IgD-negative memory B cell (primary cell): Measurements from ENCODE around the gene TAF3. TPM values are rescaled to one million over a fixed set of nuclear protein-coding genes. Genes with fewer than 3 reads are reported as not detected.
A peak's percentile ranks its signal among the peaks of the same experiment; 100 is the strongest.

Source experiments
- H3K27ac Mint-ChIP-seq, 3 donors: one replicate each; pipeline ENCODE4 v1.8.0; 2020 to 2022; ENCODE audit warnings: mild to moderate bottlenecking in 3 of 3, mixed read lengths in 3 of 3, moderate library complexity in 1 of 3
- H3K27me3 Mint-ChIP-seq: one replicate; pipeline ENCODE4 v1.8.0; 2021; ENCODE audit warnings: mixed read lengths
- H3K36me3 Mint-ChIP-seq: one replicate; pipeline ENCODE4 v1.8.0; 2020; ENCODE audit warnings: mild to moderate bottlenecking, mixed read lengths
- H3K4me1 Mint-ChIP-seq, 3 donors: one replicate each; pipeline ENCODE4 v1.8.0; 2020 to 2022; ENCODE audit warnings: mixed read lengths in 3 of 3, mild to moderate bottlenecking in 1 of 3
- H3K4me3 Mint-ChIP-seq, 4 donors: one replicate each; pipeline ENCODE4 v1.8.0; 2020 to 2022; ENCODE audit warnings: mild to moderate bottlenecking in 4 of 4, mixed read lengths in 4 of 4, moderate library complexity in 3 of 4
- H3K9me3 Mint-ChIP-seq, 3 donors: one replicate each; pipeline ENCODE4 v1.8.0; 2020 to 2021; ENCODE audit warnings: mixed read lengths in 3 of 3, mild to moderate bottlenecking in 1 of 3
- polyA plus RNA-seq: library from polyadenylated mRNA; unstranded; fragments of 300-500 nt; fragmentation: Illumina TruSeq; gene quantifications from one replicate; pipeline ENCODE4 v1.2.3, GENCODE V29; 2021

The TAF3 gene
- polyA plus RNA-seq, 1 donor from 2014 or later: 16.2 TPM

- H3K36me3 Mint-ChIP-seq: peaks cover 18% of the 10 kb centered on the region
- peaks cover 2 to 4% (median 3%) of the 10 kb centered on the region in 3 donors for H3K4me1 Mint-ChIP-seq
- no peak overlapping the region for H3K27ac Mint-ChIP-seq
- H3K9me3 Mint-ChIP-seq: peaks cover 0 to 1% (median 0%) of the 10 kb centered on the region in 3 donors
- no peaks in the 10 kb centered on the region for H3K27me3 Mint-ChIP-seq
- no peak overlapping the region for H3K4me3 Mint-ChIP-seq
Measured at GRCh38 chr10:7969623-7970022, 151.3 kb downstream of the TAF3 start.

- H3K27me3 Mint-ChIP-seq: no peaks in the 10 kb centered on the region
- no peak overlapping the region for H3K4me3 Mint-ChIP-seq
Measured at GRCh38 chr10:7971949-7972348, 153.6 kb downstream of the TAF3 start.

GRCh38 chr10:7972367-7972766 lies 154.1 kb downstream of the TAF3 start:
- peaks cover 0 to 1% (median 0%) of the 10 kb centered on the region in 3 donors for H3K9me3 Mint-ChIP-seq
- peaks cover 12% of the 10 kb centered on the region for H3K36me3 Mint-ChIP-seq
- peaks cover 0 to 3% (median 2%) of the 10 kb centered on the region in 3 donors for H3K4me1 Mint-ChIP-seq
- no peak overlapping the region for H3K27ac Mint-ChIP-seq
- H3K27me3 Mint-ChIP-seq: no peaks in the 10 kb centered on the region
- no peak overlapping the region for H3K4me3 Mint-ChIP-seq

More at GRCh38 chr10:7971949-7972348, 153.6 kb downstream of the TAF3 start:
- H3K4me1 Mint-ChIP-seq: peaks cover 0 to 3% (median 2%) of the 10 kb centered on the region in 3 donors
- peaks cover 12% of the 10 kb centered on the region for H3K36me3 Mint-ChIP-seq
- peaks cover 0 to 1% (median 0%) of the 10 kb centered on the region in 3 donors for H3K9me3 Mint-ChIP-seq
- no peak overlapping the region for H3K27ac Mint-ChIP-seq

GRCh38 chr10:7980196-7980595 lies 161.9 kb downstream of the TAF3 start:
- peak overlapping the region in 1 of 3 donors; percentile 87 for H3K27ac Mint-ChIP-seq
- H3K9me3 Mint-ChIP-seq: no peaks in the 10 kb centered on the region

GRCh38 chr10:7982727-7983126 lies 164.4 kb downstream of the TAF3 start:
- Mint-ChIP-seq H3K9me3 (no peaks in the 10 kb centered on the region), H3K27me3 (no peaks in the 10 kb centered on the region), H3K36me3 (peaks cover 19% of the 10 kb centered on the region), H3K27ac (no peak overlapping the region), H3K4me1 (peaks cover 0 to 8% (median 3%) of the 10 kb centered on the region in 3 donors), H3K4me3 (no peak overlapping the region)

More at GRCh38 chr10:7980196-7980595, 161.9 kb downstream of the TAF3 start:
- Mint-ChIP-seq H3K27me3 (no peaks in the 10 kb centered on the region), H3K36me3 (peaks cover 15% of the 10 kb centered on the region), H3K4me1 (peaks cover 0 to 2% (median 0%) of the 10 kb centered on the region in 3 donors), H3K4me3 (no peak overlapping the region)

- H3K27ac Mint-ChIP-seq: no peak overlapping the region
- H3K36me3 Mint-ChIP-seq: peaks cover 19% of the 10 kb centered on the region
- H3K4me1 Mint-ChIP-seq: peaks cover 0 to 8% (median 3%) of the 10 kb centered on the region in 3 donors
- H3K4me3 Mint-ChIP-seq: no peak overlapping the region
- H3K27me3 Mint-ChIP-seq: no peaks in the 10 kb centered on the region
- no peaks in the 10 kb centered on the region for H3K9me3 Mint-ChIP-seq
Measured at GRCh38 chr10:7984325-7984724, 166.0 kb downstream of the TAF3 start.

- no peak overlapping the region for H3K27ac Mint-ChIP-seq
- peaks cover 16% of the 10 kb centered on the region for H3K36me3 Mint-ChIP-seq
- no peak overlapping the region for H3K4me3 Mint-ChIP-seq
- no peaks in the 10 kb centered on the region for H3K27me3 Mint-ChIP-seq
- peaks cover 0 to 8% (median 3%) of the 10 kb centered on the region in 3 donors for H3K4me1 Mint-ChIP-seq
- no peaks in the 10 kb centered on the region for H3K9me3 Mint-ChIP-seq
Measured at GRCh38 chr10:7984896-7985295, 166.6 kb downstream of the TAF3 start.

GRCh38 chr10:7986851-7987250 lies 168.5 kb downstream of the TAF3 start:
- Mint-ChIP-seq H3K4me1 (peaks cover 0 to 8% (median 3%) of the 10 kb centered on the region in 3 donors), H3K4me3 (no peak overlapping the region), H3K27me3 (no peaks in the 10 kb centered on the region), H3K27ac (no peak overlapping the region), H3K9me3 (no peaks in the 10 kb centered on the region), H3K36me3 (peaks cover 16% of the 10 kb centered on the region)

GRCh38 chr10:7988989-7989388 lies 170.7 kb downstream of the TAF3 start:
- H3K9me3 Mint-ChIP-seq: no peaks in the 10 kb centered on the region
- H3K27ac Mint-ChIP-seq: no peak overlapping the region
- peaks cover 0 to 8% (median 8%) of the 10 kb centered on the region in 3 donors for H3K4me1 Mint-ChIP-seq
- peaks cover 18% of the 10 kb centered on the region for H3K36me3 Mint-ChIP-seq
- no peak overlapping the region for H3K4me3 Mint-ChIP-seq
- H3K27me3 Mint-ChIP-seq: no peaks in the 10 kb centered on the region

- H3K4me1 Mint-ChIP-seq: no peaks in the 10 kb centered on the region
- peaks cover 35% of the 10 kb centered on the region for H3K36me3 Mint-ChIP-seq
- peaks cover 5 to 18% (median 5%) of the 10 kb centered on the region in 3 donors for H3K9me3 Mint-ChIP-seq
- no peak overlapping the region for H3K27ac Mint-ChIP-seq
- no peaks in the 10 kb centered on the region for H3K27me3 Mint-ChIP-seq
- H3K4me3 Mint-ChIP-seq: no peak overlapping the region
Measured at GRCh38 chr10:7998831-7999230, 180.5 kb downstream of the TAF3 start.

- Mint-ChIP-seq H3K36me3 (peaks cover 18% of the 10 kb centered on the region), H3K27ac (peak overlapping the region in 1 of 3 donors; percentile 67), H3K9me3 (peaks cover 5 to 28% (median 5%) of the 10 kb centered on the region in 3 donors), H3K27me3 (no peaks in the 10 kb centered on the region), H3K4me3 (no peak overlapping the region), H3K4me1 (peaks cover 0 to 5% (median 3%) of the 10 kb centered on the region in 3 donors)
Measured at GRCh38 chr10:8004469-8005000, 186.2 kb downstream of the TAF3 start.

GRCh38 chr10:8006274-8006999 lies 188.1 kb downstream of the TAF3 start:
- Mint-ChIP-seq H3K27me3 (no peaks in the 10 kb centered on the region), H3K36me3 (peaks cover 20% of the 10 kb centered on the region), H3K9me3 (peaks cover 5 to 20% (median 5%) of the 10 kb centered on the region in 3 donors), H3K4me1 (peaks cover 0 to 5% (median 3%) of the 10 kb centered on the region in 3 donors), H3K27ac (no peak overlapping the region), H3K4me3 (peak overlapping the region in 1 of 4 donors; percentile 0)

GRCh38 chr10:8009031-8009430 lies 190.7 kb downstream of the TAF3 start:
- Mint-ChIP-seq H3K27ac (no peak overlapping the region), H3K36me3 (peaks cover 9% of the 10 kb centered on the region), H3K9me3 (peaks cover 0 to 10% (median 0%) of the 10 kb centered on the region in 3 donors), H3K27me3 (no peaks in the 10 kb centered on the region), H3K4me3 (no peak overlapping the region), H3K4me1 (peaks cover 0 to 5% (median 3%) of the 10 kb centered on the region in 3 donors)

- Mint-ChIP-seq H3K27ac (no peak overlapping the region), H3K4me1 (no peaks in the 10 kb centered on the region), H3K36me3 (peaks cover 13% of the 10 kb centered on the region), H3K4me3 (no peak overlapping the region), H3K9me3 (no peaks in the 10 kb centered on the region), H3K27me3 (no peaks in the 10 kb centered on the region)
Measured at GRCh38 chr10:8013006-8013405, 194.7 kb downstream of the TAF3 start.

GRCh38 chr10:8013619-8014018 lies 195.3 kb downstream of the TAF3 start:
- Mint-ChIP-seq H3K27ac (peak overlapping the region in 1 of 3 donors; percentile 93), H3K4me3 (no peak overlapping the region), H3K27me3 (no peaks in the 10 kb centered on the region), H3K36me3 (peaks cover 12% of the 10 kb centered on the region), H3K4me1 (no peaks in the 10 kb centered on the region), H3K9me3 (no peaks in the 10 kb centered on the region)
